ENCODE data around the gene TTC23L.

GRCh38 chr5:34831303-34831702 lies 7.7 kb upstream of the TTC23L start:
- TF ChIP-seq CTCF (IDR thresholded peaks at IDR 0.05) (no peak), POLR2A (IDR thresholded peaks at IDR 0.05) (no peak)
